Measurements from ENCODE around the gene SWSAP1. TPM values are rescaled to one million over a fixed set of nuclear protein-coding genes. Genes with fewer than 3 reads are reported as not detected.
"Not testable (repeated sequence)": the region's sequence is repeated elsewhere in the genome, so short reads cannot be mapped to it uniquely, and the experiment has no call there.

The SWSAP1 gene
- total RNA-seq, 1 donor from 2014 or later = 1.0 TPM

DNA sequence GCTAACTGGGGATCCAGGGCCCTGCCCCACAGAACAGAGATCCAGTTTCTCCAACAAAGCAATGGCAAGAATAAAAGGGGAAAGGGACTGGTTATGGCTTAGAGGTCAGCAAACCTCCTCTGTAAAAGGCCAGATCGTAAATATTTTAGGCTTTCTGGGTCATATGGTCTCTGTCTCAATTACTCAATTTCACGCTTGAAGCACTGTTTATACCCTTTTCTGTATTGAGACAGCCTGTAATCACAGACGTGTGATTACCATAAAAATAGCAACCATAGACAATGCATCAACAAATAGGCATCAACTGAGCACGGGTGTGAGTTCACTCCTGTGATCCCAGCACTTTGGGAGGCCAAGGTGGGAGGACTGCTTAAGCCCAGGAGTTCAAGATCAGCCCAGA lies 44.3 kb upstream of the SWSAP1 start:
- H3F3A ChIP-seq (ENCODE audit: low read depth) = no peaks in the 10 kb centered on the region
- peaks cover 5% of the 10 kb centered on the region for H3K4me1 Mint-ChIP-seq
- no peak overlapping the region for H3K4me3 Mint-ChIP-seq

DNA sequence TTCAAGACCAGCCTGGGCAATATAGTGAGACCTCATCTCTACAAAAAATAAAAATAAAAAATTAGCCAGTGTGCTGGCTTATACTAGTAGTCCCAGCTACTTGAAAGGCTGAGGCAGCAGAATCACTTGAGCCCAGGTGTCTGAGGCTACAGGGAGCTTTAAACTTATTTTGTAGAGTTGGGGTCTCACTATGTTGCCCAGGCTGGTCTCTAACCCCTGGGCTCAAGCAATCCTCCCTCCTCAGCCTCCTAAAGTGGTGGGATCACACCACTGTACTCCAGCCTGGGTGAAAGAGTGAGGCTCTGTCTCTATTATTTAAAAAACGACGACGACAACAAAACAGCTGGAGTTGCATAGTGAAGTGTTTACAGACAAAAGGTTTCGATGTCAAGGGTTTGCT lies 43.0 kb upstream of the SWSAP1 start:
- Mint-ChIP-seq H3K4me1 (peaks cover 5% of the 10 kb centered on the region), H3K4me3 (no peak overlapping the region), H3K27me3 (ENCODE audit: insufficient read depth, low read depth) (no peaks in the 10 kb centered on the region), H3K36me3 (peaks cover 17% of the 10 kb centered on the region), H3K9me3 (no peaks in the 10 kb centered on the region), H3K27ac (no peak overlapping the region)
- H3K79me2 ChIP-seq (ENCODE audit: low read depth) = no peaks in the 10 kb centered on the region
- no peaks in the 10 kb centered on the region for H3K27me3 ChIP-seq
- H4K20me1 ChIP-seq (ENCODE audit: low read depth) = no peaks in the 10 kb centered on the region
- DNase-seq (ENCODE audit: low spot score) = no peak
- H3K4me3 ChIP-seq = no peak overlapping the region
- H3K9ac ChIP-seq = no peak overlapping the region
- no peak overlapping the region for H2AFZ ChIP-seq (replicated peaks)
- H3K4me2 ChIP-seq = no peak overlapping the region
- H3K27ac ChIP-seq = no peak overlapping the region
- no peaks in the 10 kb centered on the region for H3F3A ChIP-seq (ENCODE audit: low read depth)
- H3K9me3 ChIP-seq (ENCODE audit: low read depth) = no peaks in the 10 kb centered on the region
- TF ChIP-seq, protein P1, sequence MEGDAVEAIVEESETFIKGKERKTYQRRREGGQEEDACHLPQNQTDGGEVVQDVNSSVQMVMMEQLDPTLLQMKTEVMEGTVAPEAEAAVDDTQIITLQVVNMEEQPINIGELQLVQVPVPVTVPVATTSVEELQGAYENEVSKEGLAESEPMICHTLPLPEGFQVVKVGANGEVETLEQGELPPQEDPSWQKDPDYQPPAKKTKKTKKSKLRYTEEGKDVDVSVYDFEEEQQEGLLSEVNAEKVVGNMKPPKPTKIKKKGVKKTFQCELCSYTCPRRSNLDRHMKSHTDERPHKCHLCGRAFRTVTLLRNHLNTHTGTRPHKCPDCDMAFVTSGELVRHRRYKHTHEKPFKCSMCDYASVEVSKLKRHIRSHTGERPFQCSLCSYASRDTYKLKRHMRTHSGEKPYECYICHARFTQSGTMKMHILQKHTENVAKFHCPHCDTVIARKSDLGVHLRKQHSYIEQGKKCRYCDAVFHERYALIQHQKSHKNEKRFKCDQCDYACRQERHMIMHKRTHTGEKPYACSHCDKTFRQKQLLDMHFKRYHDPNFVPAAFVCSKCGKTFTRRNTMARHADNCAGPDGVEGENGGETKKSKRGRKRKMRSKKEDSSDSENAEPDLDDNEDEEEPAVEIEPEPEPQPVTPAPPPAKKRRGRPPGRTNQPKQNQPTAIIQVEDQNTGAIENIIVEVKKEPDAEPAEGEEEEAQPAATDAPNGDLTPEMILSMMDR (IDR thresholded peaks at IDR 0.05) = no peak
- no peak for TF ChIP-seq EZH2phosphoT487 (IDR thresholded peaks at IDR 0.05)
- no peak for TF ChIP-seq EZH2 (IDR thresholded peaks at IDR 0.05)
- no peaks in the 10 kb centered on the region for H3K4me1 ChIP-seq
- no peaks in the 10 kb centered on the region for H3K36me3 ChIP-seq

More for the DNA sequence above, 44.3 kb upstream of the SWSAP1 start:
- Histone ChIP-seq H3K4me2 (no peak overlapping the region), H4K20me1 (ENCODE audit: low read depth) (no peaks in the 10 kb centered on the region), H2AFZ (replicated peaks) (no peak overlapping the region), H3K9ac (no peak overlapping the region), H3K9me3 (ENCODE audit: low read depth) (no peaks in the 10 kb centered on the region), H3K4me3 (no peak overlapping the region), H3K27ac (no peak overlapping the region), H3K36me3 (no peaks in the 10 kb centered on the region), H3K27me3 (no peaks in the 10 kb centered on the region), H3K79me2 (ENCODE audit: low read depth) (no peaks in the 10 kb centered on the region), H3K4me1 (no peaks in the 10 kb centered on the region)
- peaks cover 9% of the 10 kb centered on the region for H3K36me3 Mint-ChIP-seq
- H3K27ac Mint-ChIP-seq = no peak overlapping the region
- no peaks in the 10 kb centered on the region for H3K9me3 Mint-ChIP-seq
- TF ChIP-seq EZH2 (IDR thresholded peaks at IDR 0.05) (no peak), EZH2phosphoT487 (IDR thresholded peaks at IDR 0.05) (no peak)
- TF ChIP-seq, protein P1 (IDR thresholded peaks at IDR 0.05) = no peak
- H3K27me3 Mint-ChIP-seq (ENCODE audit: insufficient read depth, low read depth) = no peaks in the 10 kb centered on the region
- no peak for DNase-seq (ENCODE audit: low spot score)

- H3K9me3 Mint-ChIP-seq = no peaks in the 10 kb centered on the region
- H3K36me3 Mint-ChIP-seq = peaks cover 12% of the 10 kb centered on the region
- no peaks in the 10 kb centered on the region for H3K36me3 ChIP-seq
- no peaks in the 10 kb centered on the region for H4K20me1 ChIP-seq (ENCODE audit: low read depth)
- no peak overlapping the region for H3K9ac ChIP-seq
- no peak overlapping the region for H3K27ac Mint-ChIP-seq
- H3K27me3 ChIP-seq = no peaks in the 10 kb centered on the region
- H2AFZ ChIP-seq (replicated peaks) = no peak overlapping the region
- DNase-seq (ENCODE audit: low spot score) = no peak
- no peaks in the 10 kb centered on the region for H3K4me1 ChIP-seq
- no peak overlapping the region for H3K4me3 Mint-ChIP-seq
- no peaks in the 10 kb centered on the region for H3K79me2 ChIP-seq (ENCODE audit: low read depth)
- no peak overlapping the region for H3K27ac ChIP-seq
- H3K27me3 Mint-ChIP-seq (ENCODE audit: insufficient read depth, low read depth) = no peaks in the 10 kb centered on the region
- no peak overlapping the region for H3K4me3 ChIP-seq
- peaks cover 7% of the 10 kb centered on the region for H3K4me1 Mint-ChIP-seq
- no peak for TF ChIP-seq EZH2phosphoT487 (IDR thresholded peaks at IDR 0.05)
- TF ChIP-seq, protein P1 (IDR thresholded peaks at IDR 0.05) = no peak
- TF ChIP-seq EZH2 (IDR thresholded peaks at IDR 0.05) = no peak
- no peaks in the 10 kb centered on the region for H3K9me3 ChIP-seq (ENCODE audit: low read depth)
- no peaks in the 10 kb centered on the region for H3F3A ChIP-seq (ENCODE audit: low read depth)
- H3K4me2 ChIP-seq = no peak overlapping the region
Observed at GRCh38 chr19:11332822-11333221, 41.6 kb upstream of the SWSAP1 start.

DNA sequence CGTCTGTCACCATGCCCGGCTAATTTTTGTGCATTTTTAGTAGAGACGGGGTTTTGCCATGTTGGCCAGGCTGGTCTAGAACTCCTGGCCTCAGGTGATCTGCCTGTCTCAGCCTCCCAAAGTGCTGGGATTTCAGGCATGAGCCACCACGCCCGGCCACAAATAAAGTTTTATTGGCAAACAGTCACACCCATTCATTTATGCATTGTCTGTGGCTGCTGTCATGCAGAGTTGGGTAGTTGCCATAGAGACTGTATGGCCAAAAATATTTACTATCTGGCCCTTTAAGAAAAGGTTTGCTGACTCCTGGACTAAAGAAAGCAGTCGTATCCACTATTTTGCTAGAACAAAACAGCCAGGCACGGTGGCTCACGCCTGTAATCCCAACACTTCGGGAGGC lies 40.6 kb upstream of the SWSAP1 start:
- H3K4me1 Mint-ChIP-seq = peaks cover 13% of the 10 kb centered on the region
- not testable (repeated sequence) for H3K4me3 Mint-ChIP-seq; DNase-seq (ENCODE audit: low spot score); H2AFZ ChIP-seq (replicated peaks); H3K9ac ChIP-seq; H3K27me3 Mint-ChIP-seq (ENCODE audit: insufficient read depth, low read depth); H3K36me3 ChIP-seq; H3K9me3 Mint-ChIP-seq; H3K4me2 ChIP-seq; H3F3A ChIP-seq (ENCODE audit: low read depth); H3K4me1 ChIP-seq; H3K27ac Mint-ChIP-seq; H4K20me1 ChIP-seq (ENCODE audit: low read depth); H3K79me2 ChIP-seq (ENCODE audit: low read depth); H3K4me3 ChIP-seq; H3K9me3 ChIP-seq (ENCODE audit: low read depth); H3K27ac ChIP-seq; H3K27me3 ChIP-seq
- peaks cover 12% of the 10 kb centered on the region for H3K36me3 Mint-ChIP-seq
